ENCODE measurements around the gene EXOC3.

Gene EXOC3

DNA sequence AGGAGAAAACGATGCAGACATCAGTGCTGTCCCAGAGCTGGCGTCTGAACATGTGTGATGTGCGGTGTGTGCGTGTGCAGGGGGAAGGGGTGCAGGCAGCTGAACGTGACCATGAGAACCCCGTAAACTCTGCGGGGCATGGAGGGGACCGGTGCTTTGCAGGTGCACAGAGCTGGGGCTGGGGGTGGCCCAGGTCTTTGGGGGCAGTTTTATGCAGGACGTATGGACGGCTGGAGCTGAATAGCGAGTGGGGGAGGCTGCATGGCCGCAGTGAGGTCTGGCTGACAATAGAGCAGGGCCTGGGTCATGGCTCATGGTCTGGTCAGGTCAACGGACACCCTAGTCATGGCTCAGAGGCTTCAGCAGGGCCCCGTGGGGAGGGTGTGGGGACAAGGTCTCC lies 3.3 kb upstream of the EXOC3 start:
- no peak for DNase-seq (ENCODE audit: low read depth)

DNA sequence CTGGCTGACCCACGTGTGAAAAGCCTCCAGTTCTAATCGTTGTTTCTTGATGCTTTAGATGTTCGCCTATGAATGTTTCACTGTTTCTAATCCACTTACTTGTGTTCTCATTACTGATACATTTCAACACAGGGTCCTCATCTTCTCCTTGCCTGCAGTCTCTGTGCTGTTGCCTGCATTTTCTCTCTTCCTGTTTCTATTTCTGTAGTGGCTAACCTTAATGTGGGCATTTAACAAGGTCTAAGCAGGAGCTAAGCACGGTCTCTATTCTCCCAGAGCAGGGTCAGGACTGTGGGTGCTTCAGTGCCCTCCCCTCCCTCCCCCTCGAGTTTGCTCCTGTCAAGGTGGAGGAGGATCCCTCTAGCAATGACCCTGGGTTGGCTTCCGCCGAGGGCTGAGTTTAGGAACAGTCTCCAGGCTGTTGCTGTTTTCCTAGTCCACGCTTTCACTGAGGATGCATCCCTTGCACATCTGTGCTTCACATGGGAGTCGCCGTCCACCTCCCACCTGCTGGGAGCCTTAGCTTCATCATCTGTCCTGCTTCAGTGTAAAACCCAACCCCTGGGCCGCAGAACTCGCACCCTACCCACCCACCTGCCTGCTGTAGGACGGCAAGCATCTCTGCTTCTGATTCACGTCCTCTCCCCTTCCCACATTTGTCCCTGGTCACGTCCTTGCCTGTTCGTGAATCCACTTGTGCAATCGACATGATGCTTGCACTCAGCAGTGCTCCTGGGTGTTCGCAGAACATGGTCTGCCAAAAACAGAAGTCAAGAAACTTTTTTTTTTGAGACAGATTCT lies 2.4 kb upstream of the EXOC3 start:
- no peak for DNase-seq (ENCODE audit: low read depth)

DNA sequence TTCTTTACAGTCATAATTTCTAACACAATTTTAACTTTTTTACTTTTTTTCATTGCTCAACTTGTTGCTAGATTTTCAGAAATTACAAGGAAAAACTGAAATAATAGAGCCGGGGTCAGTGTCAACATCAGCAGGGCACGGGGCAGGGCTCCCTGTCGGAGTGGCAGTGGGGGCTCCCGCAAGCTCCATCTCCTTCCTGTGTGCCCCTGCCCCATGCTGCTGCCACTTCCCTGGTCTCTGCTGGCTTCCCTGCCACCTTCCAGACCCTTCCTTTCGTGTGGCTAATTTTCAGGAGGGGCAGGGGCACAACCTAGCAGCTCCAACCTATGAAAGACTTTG lies 1.0 kb upstream of the EXOC3 start:
- no peak for DNase-seq (ENCODE audit: low read depth)

DNA sequence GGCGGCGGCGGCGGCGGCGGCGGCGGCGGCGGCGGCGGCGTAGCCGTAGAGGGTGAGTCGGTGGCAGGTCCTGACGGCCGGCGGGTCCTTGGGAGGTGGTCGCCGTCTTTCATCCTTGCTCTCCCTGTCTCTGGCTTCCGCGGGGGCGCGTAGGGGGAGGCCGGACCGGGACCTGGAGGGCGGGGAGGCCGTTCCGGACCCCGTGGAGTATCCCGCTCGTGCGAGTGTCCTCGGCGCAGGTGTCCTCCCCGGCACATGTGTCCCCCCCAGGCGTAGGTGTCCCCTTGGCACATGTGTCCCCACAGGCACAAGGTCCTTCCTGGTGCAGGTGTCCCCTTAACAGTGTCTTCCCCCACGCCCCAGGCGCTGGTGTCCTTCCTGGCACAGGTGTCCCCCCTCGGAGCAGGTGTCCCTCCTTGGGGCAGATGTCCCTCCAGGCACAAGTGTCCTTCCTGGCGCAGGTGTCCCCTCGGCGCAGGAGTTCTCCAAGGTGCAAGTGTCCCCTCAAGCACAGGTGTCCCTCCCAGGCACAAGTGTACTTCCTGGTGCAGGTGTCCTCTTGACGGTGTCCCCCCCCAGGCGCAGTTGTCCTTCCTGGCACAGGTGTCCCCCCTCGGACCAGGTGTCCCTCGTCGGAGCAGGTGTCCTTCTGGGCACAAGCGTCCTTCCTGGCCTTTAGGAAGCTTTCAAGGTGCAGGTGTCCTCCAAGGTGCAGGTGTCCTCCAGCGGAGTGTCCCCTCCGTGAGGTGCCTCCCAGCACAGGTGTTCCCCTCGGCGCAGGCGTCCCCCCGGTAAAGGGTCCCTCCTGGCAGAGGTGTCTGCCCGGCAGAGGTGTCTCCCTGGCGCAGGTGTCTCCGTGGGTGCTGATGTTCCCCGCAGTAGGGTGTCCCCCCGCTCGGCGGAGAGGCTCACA lies 519 bp downstream of the EXOC3 start:
- DNase-seq (ENCODE audit: low read depth) = no peak

DNA sequence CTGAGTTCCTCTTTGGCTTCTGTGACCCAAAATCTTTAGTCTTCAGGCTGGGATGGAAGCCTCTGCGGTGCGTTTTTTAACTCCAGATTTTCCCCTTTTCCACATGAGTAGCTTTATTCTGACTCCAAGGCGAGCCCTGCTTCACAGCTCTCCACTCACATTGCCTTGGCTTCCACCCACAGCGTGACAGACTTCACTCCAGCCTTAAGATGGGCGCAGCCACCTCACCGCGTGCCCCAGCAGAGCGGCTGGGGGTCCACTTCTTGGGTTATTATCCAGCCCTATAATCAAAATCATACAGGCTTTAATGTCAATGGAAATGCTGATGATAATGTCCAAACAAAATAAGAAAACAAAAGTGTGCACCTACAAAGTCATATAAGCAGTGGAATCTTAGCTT lies 1.2 kb downstream of the EXOC3 start:
- no peak for DNase-seq (ENCODE audit: low read depth)

DNA sequence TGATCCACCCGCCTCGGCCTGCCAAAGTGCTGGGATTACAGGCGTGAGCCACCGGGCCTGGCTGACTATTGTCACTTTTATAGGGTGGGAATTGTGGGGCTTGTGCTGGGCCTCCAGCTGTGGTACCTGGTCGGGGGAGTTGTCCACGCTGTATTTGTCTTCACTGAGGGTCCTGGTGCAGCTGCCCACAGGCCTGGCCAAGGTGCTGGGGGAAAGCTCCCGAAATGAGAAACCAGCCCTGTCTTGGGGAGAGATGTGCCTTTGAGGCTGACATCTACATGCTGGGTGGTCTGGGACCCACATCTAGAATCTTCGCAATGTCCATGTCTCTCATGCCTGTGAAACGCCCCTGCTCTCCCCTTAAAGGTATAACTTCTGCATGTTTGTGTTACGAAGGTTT lies 2.6 kb downstream of the EXOC3 start:
- DNase-seq (ENCODE audit: low read depth) = no peak

DNA sequence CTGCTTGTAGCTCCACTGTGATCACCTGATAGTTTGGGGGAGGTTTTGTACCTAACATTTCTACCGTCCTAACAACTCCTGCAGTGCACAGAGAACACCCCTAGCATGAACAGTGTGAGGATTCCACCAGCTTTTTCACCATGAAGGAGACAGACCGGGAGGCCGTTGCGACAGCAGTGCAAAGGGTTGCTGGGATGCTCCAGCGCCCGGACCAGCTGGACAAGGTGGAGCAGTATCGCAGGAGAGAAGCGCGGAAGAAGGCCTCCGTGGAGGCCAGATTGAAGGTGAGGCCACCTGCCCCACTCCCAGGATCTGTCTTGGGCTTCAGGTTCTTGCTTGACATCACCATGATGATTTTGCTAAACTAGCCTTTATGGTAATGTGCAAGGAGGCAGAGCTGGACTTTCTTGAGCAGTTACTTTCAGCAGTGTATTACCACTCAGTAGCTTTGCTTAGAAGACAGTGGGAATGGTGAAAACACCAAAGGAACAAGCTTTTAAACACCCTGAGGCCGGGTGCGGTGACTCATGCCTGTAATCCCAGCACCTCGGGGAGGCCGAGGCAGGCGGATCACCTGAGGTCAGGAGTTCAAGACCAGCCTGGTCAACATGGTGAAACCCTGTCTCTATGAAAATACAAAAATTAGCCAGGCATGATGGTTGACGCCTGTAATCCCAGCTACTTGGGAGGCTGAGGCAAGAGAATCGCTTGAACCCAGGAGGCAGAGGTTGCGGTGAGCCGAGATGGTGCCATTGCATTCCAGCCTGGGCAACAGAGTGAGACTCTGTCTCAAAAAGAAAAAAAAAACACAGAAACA lies 3.3 kb downstream of the EXOC3 start:
- DNase-seq (ENCODE audit: low read depth) = peak; percentile 13

DNA sequence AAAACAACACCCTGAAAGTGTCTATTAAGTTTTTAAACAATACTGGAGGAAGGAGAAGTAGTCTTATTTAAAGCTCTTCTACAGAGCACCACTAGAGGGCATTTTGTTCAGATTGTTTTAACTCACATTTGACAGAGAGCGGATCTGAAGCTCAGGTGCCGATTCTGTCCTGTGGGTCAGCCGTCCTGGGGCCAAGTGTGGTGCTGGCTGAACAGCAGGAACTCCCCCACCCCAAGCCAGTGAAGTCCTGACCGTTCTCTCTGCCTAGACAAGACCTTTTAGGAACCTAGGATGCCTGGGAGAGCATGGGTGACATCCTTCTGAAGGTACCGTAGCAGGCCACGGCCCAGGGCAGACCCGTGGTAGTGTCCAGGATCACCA lies 3.9 kb downstream of the EXOC3 start:
- DNase-seq (ENCODE audit: low read depth) = peak; percentile 43

DNA sequence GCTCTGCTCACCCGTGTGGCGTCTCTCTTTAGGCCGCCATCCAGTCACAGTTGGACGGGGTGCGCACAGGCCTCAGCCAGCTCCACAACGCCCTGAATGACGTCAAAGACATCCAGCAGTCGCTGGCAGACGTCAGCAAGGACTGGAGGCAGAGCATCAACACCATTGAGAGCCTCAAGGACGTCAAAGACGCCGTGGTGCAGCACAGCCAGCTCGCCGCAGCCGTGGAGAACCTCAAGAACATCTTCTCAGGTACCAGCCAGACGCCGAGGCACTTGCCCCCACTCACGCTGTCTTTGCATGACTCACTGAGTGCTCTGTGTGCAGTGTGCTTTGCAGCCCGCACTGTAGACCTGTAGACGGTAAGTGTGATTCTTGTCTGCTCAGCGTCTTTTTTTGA lies 4.5 kb downstream of the EXOC3 start:
- no peak for DNase-seq (ENCODE audit: low read depth)

DNA sequence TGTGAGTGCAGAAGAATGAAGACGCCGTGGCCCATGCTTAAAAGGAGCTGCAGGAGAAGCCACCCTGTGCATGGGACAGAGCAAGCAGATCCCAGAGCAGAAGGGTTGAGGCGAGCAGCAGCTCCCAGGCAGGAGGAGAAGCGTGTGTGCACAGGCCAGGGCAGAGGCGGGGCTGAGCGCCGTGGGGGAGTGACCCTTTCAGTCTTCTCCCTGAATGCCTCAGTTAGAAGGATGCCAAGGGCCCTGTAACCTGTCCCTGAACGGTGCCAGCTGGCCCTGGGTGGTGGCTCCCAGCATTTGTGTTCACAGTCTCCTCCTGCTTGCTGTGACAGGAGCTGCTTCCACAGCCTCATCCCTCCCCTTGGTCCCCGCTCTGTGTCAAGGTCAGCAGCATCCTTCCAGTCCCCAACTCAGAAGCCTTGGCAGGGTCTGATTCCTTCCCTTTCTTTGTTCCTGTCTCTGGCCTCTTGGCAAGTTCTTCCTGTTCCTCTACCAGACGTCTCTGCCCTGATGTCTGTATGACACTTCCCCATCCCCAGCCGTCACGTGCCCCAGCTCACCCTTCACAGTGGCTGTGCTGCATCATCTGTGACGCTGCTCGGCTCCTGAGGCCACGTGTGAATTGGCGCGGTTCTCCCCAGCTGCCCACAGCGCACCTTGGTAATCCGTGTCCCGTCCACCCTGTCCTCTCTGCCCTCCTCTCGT lies 5.2 kb downstream of the EXOC3 start:
- DNase-seq (ENCODE audit: low read depth) = no peak

DNA sequence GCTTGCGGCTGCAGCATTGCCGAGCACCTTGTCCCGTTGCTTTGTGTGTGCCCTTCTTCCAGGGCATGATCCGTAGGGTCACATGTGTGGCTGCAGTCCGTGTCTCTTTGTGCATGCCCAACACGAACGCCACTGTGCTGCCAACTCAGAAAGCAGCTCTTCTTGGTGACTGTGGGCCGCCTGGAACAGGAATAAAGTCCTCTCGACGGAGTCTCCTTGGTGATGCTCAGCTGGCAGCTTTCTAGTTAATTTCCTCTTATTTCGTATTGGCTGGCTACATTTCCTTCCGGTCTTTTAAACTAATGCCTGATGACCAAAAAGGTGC lies 5.8 kb downstream of the EXOC3 start:
- no peak for DNase-seq (ENCODE audit: low read depth)

DNA sequence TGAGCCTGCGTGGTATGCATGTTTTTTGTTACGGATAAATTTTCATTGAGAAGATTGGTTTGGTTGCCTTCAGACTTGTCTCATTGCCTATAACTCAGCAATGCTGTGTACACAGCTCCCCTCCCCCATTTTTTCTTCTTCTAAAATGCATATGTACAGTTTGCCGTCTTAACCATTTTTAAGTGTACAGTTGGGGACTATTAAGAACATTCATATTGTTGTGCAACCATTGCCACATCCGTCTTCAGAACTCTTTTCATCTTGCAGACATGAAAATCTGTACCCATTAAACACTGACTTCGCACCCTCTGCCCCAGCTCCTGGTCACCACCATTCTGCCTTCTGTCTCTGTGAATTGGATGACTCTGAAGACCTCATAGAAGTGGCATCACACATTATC lies 6.2 kb downstream of the EXOC3 start:
- DNase-seq (ENCODE audit: low read depth) = no peak

DNA sequence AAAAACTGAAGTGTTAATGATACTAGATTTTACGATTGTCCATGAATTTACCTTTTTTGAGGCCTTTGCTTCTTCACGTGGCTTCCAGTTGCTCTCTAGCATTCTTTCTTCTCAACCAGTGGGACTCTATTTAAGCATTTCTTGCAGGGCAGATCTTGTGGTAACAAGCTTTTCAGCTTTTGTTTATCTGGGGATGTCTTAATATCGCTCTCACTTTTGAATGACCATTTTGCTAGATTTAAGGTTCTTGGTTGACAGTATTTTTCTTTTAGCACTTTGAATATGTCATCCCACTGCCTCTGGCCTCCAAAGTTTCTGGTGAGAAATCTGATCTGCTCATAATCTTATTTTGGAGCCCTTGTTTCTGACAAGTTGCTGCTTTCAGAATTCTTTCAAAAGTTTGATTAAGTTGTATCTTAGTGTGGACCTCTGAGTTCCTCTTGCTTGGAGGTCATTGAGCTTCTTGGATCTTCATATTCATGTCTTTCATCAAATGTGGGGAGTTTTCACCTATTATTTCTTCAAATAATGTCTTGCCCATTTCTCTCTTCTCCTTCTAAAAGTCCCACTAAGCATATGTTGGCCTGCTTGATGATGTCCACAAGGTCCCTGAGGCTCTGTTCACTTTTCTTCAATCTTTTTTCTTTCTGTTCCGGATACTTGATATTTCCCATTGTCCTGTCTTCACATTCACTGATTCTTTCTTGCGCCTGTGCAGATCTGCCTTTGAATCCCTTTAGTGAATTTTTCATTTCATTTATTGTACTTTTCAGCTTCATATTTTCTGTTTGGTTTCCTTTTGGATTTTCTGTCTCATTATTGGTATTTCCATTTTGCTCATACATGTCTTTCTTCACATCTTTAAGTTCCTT lies 8.8 kb downstream of the EXOC3 start:
- DNase-seq (ENCODE audit: low read depth) = no peak

DNA sequence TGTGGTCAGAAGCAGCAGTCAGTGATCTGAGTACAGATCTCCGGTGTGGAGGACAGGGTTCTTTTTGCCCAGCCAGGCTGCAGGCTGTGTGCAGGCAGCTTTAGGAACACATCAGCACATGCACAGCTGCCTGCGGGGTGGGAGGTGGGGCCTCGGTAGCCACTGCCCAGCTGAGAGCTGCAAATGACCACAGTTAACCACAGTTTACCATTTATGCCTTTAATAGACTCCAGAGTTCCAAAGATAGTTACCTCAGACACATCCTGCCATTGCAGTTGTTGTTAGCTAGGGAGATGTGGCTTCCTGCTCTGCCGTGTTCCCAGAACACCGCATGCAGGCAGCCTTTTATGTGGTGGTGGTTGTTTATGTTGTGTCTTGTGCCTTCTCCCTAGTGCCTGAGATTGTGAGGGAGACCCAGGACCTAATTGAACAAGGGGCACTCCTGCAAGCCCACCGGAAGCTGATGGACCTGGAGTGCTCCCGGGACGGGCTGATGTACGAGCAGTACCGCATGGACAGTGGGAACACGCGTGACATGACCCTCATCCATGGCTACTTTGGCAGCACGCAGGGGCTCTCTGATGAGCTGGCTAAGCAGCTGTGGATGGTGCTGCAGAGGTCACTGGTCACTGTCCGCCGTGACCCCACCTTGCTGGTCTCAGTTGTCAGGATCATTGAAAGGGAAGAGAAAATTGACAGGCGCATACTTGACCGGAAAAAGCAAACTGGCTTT lies 10.2 kb downstream of the EXOC3 start:
- no peak for DNase-seq (ENCODE audit: low read depth)

DNA sequence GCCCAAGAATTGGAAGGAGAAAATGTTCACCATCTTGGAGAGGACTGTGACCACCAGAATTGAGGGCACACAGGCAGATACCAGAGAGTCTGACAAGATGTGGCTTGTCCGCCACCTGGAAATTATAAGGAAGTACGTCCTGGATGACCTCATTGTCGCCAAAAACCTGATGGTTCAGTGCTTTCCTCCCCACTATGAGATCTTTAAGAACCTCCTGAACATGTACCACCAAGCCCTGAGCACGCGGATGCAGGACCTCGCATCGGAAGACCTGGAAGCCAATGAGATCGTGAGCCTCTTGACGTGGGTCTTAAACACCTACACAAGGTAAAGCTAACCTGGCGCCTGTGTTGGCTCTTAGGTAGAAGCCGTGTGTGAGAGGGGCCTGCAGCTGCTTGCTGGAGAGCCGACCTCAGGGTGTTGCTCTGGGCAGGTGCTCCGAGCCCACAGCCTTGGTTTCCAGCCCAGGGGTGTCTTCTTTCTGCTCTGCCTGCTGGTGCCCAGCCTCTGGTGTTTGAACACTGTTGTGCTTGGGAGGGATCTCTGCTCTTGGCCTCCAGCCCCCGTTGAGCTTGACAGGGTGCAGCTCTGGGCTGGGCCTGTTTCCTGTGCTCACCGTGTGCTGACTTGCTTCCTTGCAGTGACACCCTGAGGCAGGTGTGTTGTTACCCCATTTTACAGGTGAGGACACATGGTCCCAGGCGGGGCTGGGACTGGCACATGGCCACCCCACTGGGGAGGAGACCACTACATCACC lies 10.9 kb downstream of the EXOC3 start:
- no peak for DNase-seq (ENCODE audit: low read depth)

DNA sequence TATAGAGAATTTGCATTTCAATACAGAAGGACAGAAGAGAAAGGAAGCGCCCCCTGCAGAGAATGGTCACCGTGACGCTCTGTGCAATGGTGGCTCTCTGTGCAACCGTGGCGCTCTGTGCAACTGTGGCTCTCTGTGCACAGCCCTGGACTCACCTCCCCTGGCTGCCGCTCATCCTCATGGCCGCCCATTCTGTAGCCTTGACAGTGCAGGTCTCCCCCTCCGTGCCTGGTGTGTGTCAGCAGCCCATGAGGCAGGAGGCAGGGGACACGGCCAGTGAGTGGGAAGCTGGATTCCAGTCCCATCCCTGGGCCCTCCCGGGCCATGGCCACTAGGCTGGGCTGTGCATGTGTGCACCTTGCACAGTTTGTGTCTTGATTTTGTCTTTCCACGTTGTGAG lies 12.0 kb downstream of the EXOC3 start:
- DNase-seq (ENCODE audit: low read depth) = no peak

DNA sequence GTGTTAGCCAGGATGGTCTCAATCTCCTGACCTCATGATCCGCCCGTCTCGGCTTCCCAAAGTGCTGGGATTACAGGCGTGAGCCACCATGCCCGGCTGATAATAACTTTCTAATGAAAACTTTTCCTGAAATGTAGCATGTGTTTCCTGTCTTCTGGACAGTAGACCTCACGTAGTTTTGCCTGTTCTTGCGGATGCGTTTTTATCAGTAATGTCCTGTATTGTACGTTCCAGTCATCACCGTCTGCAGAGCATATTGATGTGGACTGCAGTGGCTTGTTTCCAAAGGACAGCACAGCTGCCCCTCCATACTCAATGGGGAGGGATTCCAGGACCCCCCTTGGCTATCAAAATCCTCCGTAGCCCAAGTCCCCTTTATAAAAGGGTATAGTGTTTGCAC lies 12.8 kb downstream of the EXOC3 start:
- no peak for DNase-seq (ENCODE audit: low read depth)

DNA sequence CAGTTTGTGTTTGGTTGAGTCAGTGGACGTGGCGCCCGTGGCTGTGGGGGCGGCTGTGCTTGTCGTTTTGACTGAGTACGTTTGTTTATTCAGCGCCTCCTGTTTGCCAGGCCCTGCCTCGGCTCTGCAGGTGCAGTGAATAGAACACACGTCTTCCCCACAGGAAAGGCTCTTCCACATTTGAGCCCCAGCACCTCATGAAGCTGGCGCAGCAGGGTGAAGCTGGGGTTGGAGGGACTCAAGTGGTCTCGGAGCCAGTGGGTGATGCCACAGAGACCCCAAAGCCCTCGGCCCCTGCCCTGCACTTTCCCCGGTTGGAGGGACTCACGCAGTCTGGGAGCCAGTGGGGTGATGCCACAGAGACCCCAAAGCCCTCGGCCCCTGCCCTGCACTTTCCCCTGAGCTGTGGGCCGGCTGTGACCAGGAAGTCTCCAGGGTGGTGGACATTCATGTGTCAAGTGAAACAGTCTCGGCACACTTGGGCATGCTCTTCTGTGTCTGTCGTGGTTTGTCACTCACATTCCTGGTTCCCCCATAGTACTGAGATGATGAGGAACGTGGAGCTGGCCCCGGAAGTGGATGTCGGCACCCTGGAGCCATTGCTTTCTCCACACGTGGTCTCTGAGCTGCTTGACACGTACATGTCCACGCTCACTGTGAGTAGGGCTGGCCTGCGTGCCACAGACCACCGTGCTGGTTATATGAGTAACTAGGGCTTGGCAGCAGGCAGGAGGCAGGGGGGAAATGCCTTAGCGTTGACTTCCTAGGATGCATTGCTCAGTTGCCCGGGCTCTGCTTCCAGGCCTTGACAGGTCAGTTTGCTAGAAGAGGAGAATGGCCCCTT lies 13.6 kb downstream of the EXOC3 start:
- no peak for DNase-seq (ENCODE audit: low read depth)
